KOPT-K1 (cell line): ENCODE results near the gene ANO10.
"Not testable (repeated sequence)": the region's sequence is repeated elsewhere in the genome, so short reads cannot be mapped to it uniquely, and the experiment has no call there.

Experiments
- H3K27ac ChIP-seq: fragments of 200-600 bp; sonication (generic); 2 replicates; pipeline ENCODE4 v1.5.1; 2016; ENCODE audit warnings: antibody characterized with exemption, mild to moderate bottlenecking, low read depth, low read length; ENCODE audit not compliant: poor library complexity, severe bottlenecking
- H3K36me3 ChIP-seq: fragments of 200-600 bp; sonication (generic); 2 replicates; pipeline ENCODE4 v1.5.1; 2017; ENCODE audit warnings: antibody characterized with exemption, mild to moderate bottlenecking, low read length, moderate library complexity; ENCODE audit not compliant: insufficient read depth
- H3K9me3 ChIP-seq: fragments of 200-600 bp; sonication (generic); 2 replicates; pipeline ENCODE4 v1.5.1; 2017; ENCODE audit warnings: antibody characterized with exemption, low read length, mild to moderate bottlenecking; ENCODE audit not compliant: insufficient read depth, poor library complexity, severe bottlenecking

The ANO10 gene

GRCh38 chr3:43621656-43622432 lies at the start of gene ANO10:
Gene ANO10 (minus strand): TSS chr3:43622011. CDS start chr3:43605852, 16,159 bp downstream.
- no peaks in the 10 kb centered on the region for H3K9me3 ChIP-seq
- H3K36me3 ChIP-seq, result no peaks in the 10 kb centered on the region
- no peak within 1 kb of the TSS for H3K27ac ChIP-seq

DNA sequence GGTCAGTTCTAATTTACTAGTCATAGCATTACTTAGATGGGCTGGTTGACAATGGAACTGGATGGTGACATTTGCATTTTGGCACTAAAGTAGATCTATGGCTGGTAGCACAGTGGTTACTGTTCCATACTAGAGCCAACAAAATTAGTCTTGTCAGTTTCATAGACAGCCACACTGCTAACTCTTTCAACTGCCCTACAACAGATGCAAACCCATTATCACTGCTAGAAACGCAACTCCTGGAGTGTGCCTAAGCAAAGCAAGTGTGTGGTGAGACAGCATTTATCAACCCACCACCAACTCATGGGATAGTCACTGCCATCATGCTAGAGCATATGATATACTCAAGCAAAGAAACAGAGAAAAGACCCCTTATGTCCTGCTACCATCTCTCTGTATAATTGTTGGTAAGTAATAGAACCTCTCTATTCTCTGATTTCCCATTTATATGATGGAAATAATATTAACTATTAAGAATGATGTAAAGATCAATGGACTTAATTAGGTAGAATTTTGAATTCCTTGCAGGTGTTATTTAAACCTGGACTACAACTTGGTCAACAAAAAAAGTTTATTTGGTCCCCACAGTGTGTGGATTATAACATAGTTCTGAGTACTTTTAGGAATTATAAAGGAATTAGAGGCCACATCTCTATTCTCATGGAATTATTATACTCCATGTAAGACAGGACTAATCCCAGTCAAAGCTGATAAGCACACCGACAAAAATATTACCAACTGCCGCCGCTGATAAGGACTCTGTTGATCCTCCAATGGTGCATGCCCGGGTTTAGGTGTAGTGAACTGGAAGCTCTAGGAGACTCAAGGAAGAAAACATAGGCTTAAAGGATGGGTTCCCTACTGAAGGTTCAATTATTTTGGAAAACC lies 49.1 kb upstream of the ANO10 start:
- no peaks in the 10 kb centered on the region for H3K9me3 ChIP-seq
- no peak overlapping the region for H3K27ac ChIP-seq
- no peaks in the 10 kb centered on the region for H3K36me3 ChIP-seq

- not testable (repeated sequence) for H3K27ac ChIP-seq, H3K9me3 ChIP-seq, H3K36me3 ChIP-seq
Measured at GRCh38 chr3:43665011-43665410, 43.2 kb upstream of the ANO10 start.

DNA sequence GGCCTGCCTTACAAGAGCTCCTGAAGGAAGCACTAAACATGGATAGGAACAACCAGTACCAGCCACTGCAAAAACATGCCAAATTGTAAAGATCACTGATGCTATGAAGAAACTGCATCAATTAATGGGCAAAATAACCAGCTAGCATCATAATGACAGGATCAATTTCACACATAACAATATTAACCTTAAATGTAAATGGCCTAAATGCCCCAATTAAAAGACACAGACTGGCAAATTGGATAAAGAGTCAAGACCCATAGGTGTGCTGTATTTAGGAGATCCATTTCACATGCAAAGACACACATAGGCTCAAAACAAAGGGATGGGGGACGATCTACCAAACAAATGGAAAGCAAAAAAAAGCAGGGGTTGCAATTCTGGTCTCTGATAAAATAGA lies 39.6 kb upstream of the ANO10 start:
- H3K27ac ChIP-seq, H3K9me3 ChIP-seq, H3K36me3 ChIP-seq: not testable (repeated sequence)

GRCh38 chr3:43659250-43659880 lies 37.6 kb upstream of the ANO10 start:
- Histone ChIP-seq H3K9me3 (no peaks in the 10 kb centered on the region), H3K36me3 (no peaks in the 10 kb centered on the region), H3K27ac (no peak overlapping the region)

GRCh38 chr3:43656390-43656789 lies 34.6 kb upstream of the ANO10 start:
- H3K36me3 ChIP-seq, H3K9me3 ChIP-seq, H3K27ac ChIP-seq: not testable (repeated sequence)

DNA sequence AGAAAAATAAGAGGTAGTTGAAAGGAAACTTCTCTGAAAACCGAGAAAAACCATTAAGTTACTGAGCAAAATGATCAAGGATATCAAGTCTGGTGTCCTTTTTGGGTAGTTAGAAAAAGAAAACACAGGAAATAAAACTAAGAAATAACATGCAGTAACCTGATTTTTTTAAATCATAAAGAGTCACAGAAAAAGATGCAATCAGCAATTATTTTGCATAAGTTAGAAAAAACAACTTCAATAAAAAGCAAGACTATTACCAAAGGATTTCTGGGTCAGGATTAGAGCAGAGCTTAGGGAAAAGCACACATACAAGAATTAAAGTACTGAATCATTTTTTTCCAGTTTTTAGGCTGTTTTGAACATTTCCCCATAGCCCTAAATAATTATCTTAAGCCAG lies 28.5 kb upstream of the ANO10 start:
- Histone ChIP-seq H3K36me3 (no peaks in the 10 kb centered on the region), H3K27ac (no peak overlapping the region), H3K9me3 (no peaks in the 10 kb centered on the region)

DNA sequence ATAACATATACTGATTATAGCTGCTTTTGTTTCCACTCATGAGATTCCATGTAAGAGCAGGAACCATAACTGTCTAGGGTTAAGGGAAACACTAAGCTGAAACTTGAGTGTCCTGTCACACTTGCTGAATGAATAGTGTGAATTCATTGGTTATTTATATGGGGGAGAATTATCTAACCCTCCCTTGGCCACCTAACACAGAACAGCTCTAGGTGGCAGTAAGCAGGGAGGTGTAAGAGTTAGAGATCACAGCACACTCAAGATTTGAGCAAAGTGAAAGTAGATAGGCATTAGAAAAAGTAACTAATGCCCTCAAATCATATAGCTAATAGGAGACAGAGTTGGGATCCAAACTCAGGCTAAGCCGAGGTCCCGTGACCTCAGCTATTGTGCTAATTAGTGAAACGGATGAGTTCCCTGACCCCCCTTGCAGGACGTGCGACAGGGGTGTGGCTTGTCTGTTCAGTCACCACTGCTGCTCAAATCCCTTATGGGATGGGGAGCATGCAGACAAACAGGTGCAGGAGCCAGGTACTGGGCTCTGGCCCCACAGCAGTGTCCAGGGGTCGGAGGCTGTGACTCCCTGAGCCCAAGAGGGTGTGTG lies 27.7 kb upstream of the ANO10 start:
- Histone ChIP-seq H3K36me3 (no peaks in the 10 kb centered on the region), H3K27ac (no peak overlapping the region), H3K9me3 (no peaks in the 10 kb centered on the region)

GRCh38 chr3:43648957-43649356 lies 27.1 kb upstream of the ANO10 start:
- Histone ChIP-seq H3K36me3 (no peaks in the 10 kb centered on the region), H3K27ac (no peak overlapping the region), H3K9me3 (no peaks in the 10 kb centered on the region)

GRCh38 chr3:43647331-43648166 lies 25.7 kb upstream of the ANO10 start:
- H3K9me3 ChIP-seq, result no peaks in the 10 kb centered on the region
- H3K36me3 ChIP-seq, result no peaks in the 10 kb centered on the region
- no peak overlapping the region for H3K27ac ChIP-seq

DNA sequence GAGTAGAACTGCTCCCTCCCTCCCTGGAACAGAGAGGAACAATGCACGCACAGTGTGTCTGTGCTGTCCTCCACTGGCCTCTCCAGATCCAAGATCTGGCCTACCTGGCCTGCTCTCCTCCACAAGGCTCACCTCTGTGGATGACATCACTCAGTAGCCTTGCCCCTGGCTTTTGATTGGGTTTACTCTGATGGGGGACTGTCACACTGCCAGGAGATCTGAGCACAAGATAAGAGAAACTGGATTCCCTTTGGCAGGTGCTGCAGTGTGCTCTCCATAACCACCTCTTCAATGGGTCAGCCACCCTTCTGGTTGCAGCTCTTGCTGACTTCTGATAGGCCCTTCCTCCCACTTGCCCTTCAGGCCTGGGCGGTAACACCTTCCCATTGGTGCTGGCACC lies 22.6 kb upstream of the ANO10 start:
- no peaks in the 10 kb centered on the region for H3K36me3 ChIP-seq

DNA sequence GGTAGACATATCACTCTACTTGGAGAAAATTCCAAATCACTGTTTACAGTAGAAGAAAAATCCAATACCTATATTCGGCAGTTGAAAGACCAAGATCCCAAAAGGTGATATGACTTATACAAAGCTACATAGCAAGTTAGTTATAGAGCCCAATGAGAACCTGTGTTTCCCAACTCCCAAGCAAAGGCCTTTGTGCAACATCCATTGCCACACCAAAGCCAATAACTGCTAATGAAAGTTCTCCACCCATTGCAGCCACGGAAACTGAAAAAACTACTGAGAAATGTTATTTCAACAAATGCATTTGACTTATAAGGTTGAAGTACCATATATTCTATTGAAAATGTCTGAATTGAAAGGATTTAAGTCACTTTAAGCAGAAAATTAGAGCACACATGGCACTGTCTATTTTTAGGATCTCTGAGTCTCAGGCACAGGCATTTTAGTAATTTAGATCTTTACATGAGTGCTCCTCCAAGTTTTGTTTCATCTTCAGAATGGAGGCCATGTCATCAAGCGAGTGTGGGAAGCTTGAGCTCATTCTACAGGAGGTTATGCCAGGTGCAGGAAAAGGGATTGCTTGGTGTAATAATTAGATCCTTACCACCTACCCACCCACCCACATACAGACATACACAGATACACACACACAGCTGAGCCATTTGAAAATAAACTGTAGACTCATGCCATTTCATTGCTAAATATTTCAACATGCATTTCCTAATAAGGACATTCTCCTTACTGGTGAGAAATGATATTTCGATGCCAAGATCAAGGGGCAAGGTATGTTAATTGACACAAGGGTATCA lies 19.7 kb upstream of the ANO10 start:
- Histone ChIP-seq H3K36me3 (no peaks in the 10 kb centered on the region), H3K9me3 (no peaks in the 10 kb centered on the region), H3K27ac (no peak overlapping the region)

More for the DNA sequence above, 22.6 kb upstream of the ANO10 start:
- no peaks in the 10 kb centered on the region for H3K9me3 ChIP-seq
- no peak overlapping the region for H3K27ac ChIP-seq

DNA sequence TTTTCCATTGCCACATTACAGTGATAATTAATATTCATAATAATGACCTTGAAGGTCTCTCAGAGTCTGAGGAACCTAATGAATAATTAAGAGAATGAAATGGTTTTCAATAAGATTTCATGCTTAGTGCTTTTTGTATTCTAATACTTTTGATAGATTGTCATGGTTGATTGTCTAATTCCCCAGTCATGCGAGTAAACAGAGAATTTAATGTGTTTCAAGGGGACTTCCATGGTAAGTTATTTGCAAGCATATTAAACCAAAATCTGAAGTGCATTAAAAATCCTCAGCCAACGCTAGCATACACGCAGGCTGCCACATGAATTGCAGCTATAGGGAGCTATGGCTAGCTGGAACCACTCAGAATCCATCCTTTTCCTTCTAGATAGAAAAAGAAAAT lies 18.9 kb upstream of the ANO10 start:
- Histone ChIP-seq H3K27ac (no peak overlapping the region), H3K9me3 (no peaks in the 10 kb centered on the region), H3K36me3 (no peaks in the 10 kb centered on the region)
